K562 (cell line): Measurements from ENCODE around the gene NXF1. TPM values are rescaled to one million over a fixed set of nuclear protein-coding genes. Genes with fewer than 3 reads are reported as not detected.
A peak's percentile ranks its signal among the peaks of the same experiment; 100 is the strongest.

ENCODE experiments used
- BCOR ChIP-seq: fragments of 450-650 bp; IDR thresholded peaks from 2 replicates; pipeline ENCODE4 v1.6.1; 2016
- BDP1 ChIP-seq: IDR thresholded peaks from 3 replicates; pipeline ENCODE4 v1.6.1; 2011; ENCODE audit not compliant: insufficient read length, insufficient read depth
- CEBPG ChIP-seq, 3 experiments: fragments of 200-800 bp in 1 of 3; sonication (Bioruptor generic) in 1 of 3; sonication (generic) in 1 of 3; formaldehyde crosslinking in 1 of 3; IDR thresholded peaks in 2 of 3; conservative IDR thresholded peaks in 1 of 3; 2 replicates each; pipeline versions ENCODE4 v1.6.1 to v1.8.0; 2016 to 2022; ENCODE audit warnings: missing compliant biosample characterization in 2 of 3, missing genetic modification characterization in 2 of 3, mild to moderate bottlenecking in 1 of 3, missing genetic modification reagents in 1 of 3
- CHD4 ChIP-seq: fragments of 200-600 bp; sonication (generic); IDR thresholded peaks from 3 replicates; pipeline ENCODE4 v1.6.1; 2012; ENCODE audit warnings: low read depth, mild to moderate bottlenecking, mixed read lengths, low read length, inconsistent platforms; ENCODE audit not compliant: insufficient read depth, insufficient replicate concordance, poor library complexity, severe bottlenecking
- CREBBP ChIP-seq: IDR thresholded peaks from one replicate; pipeline ENCODE4 v1.6.1; 2012; ENCODE audit warnings: low read depth, mild to moderate bottlenecking, control low read depth, inconsistent platforms, low read length
- E2F6 ChIP-seq, 2 experiments: IDR thresholded peaks; 2 replicates each; pipeline ENCODE4 v1.6.1; 2011; ENCODE audit warnings: borderline replicate concordance in 1 of 2, control low read depth in 1 of 2, low read depth in 1 of 2, low read length in 1 of 2, mild to moderate bottlenecking in 1 of 2, mixed read lengths in 1 of 2, moderate library complexity in 1 of 2; ENCODE audit not compliant: insufficient read depth in 1 of 2, insufficient read length in 1 of 2, poor library complexity in 1 of 2, severe bottlenecking in 1 of 2; ENCODE audit errors: extremely low read depth in 1 of 2
- L3MBTL2 ChIP-seq: fragments of 450-650 bp; IDR thresholded peaks from 2 replicates; pipeline ENCODE4 v1.6.1; 2016; ENCODE audit warnings: mild to moderate bottlenecking, moderate library complexity
- MAFF ChIP-seq: IDR thresholded peaks from 2 replicates; pipeline ENCODE4 v1.6.1; 2012; ENCODE audit warnings: low read length, improper control_type of control experiment
- PHB ChIP-seq: fragments of 250-450 bp; sonication (Bioruptor Pico); IDR thresholded peaks from 2 replicates; pipeline ENCODE4 v1.5.0; 2021
- PRPF4 ChIP-seq: fragments of 200-400 bp; formaldehyde crosslinking; IDR thresholded peaks from one replicate; pipeline ENCODE4 v1.6.1; 2017; ENCODE audit warnings: low read length, low read depth, mild to moderate bottlenecking; ENCODE audit not compliant: insufficient read depth, poor library complexity, severe bottlenecking
- PURB ChIP-seq: sonication (generic); formaldehyde crosslinking; IDR thresholded peaks from 2 replicates; pipeline ENCODE4 v1.9.0; 2021; ENCODE audit warnings: low read depth, mild to moderate bottlenecking, missing genetic modification reagents
- RBM17 ChIP-seq: fragments of 200-400 bp; formaldehyde crosslinking; IDR thresholded peaks from 2 replicates; pipeline ENCODE4 v1.6.1; 2017; ENCODE audit warnings: low read depth, mild to moderate bottlenecking, low read length, borderline replicate concordance
- SAFB ChIP-seq: fragments of 200-400 bp; formaldehyde crosslinking; IDR thresholded peaks from 2 replicates; pipeline ENCODE4 v1.6.1; 2017; ENCODE audit warnings: low read depth, low read length, borderline replicate concordance
- SMAD2 ChIP-seq: fragments of 150-350 bp; IDR thresholded peaks from 2 replicates; pipeline ENCODE4 v1.6.1; 2014; ENCODE audit warnings: low read depth, mild to moderate bottlenecking, low read length
- SRSF3 ChIP-seq: fragments of 200-400 bp; formaldehyde crosslinking; IDR thresholded peaks from 2 replicates; pipeline ENCODE4 v1.6.1; 2016; ENCODE audit warnings: mild to moderate bottlenecking, low read length, moderate library complexity; ENCODE audit not compliant: insufficient read depth
- TRIM25 ChIP-seq: fragments of 450-650 bp; IDR thresholded peaks from 2 replicates; pipeline ENCODE4 v1.7.0; 2016; ENCODE audit warnings: borderline replicate concordance
- XRCC4 ChIP-seq: IDR thresholded peaks from one replicate; pipeline ENCODE4 v1.6.1; 2011; ENCODE audit not compliant: insufficient read depth, insufficient read length; ENCODE audit errors: extremely low read depth
- ZNF184 ChIP-seq: sonication (generic); formaldehyde crosslinking; IDR thresholded peaks from 2 replicates; pipeline ENCODE4 v1.5.0; 2020; ENCODE audit warnings: missing genetic modification reagents
- ZNF449 ChIP-seq: fragments of 250-450 bp; sonication (Bioruptor Pico); IDR thresholded peaks from 2 replicates; pipeline ENCODE4 v1.8.0; 2022; ENCODE audit warnings: moderate library complexity, mild to moderate bottlenecking, inconsistent platforms
- ZNF644 ChIP-seq: fragments of 200-800 bp; sonication (Bioruptor generic); IDR thresholded peaks from 2 replicates; pipeline ENCODE4 v1.6.1; 2016; ENCODE audit warnings: low read depth, missing genetic modification characterization, missing compliant biosample characterization
- ZNF696 ChIP-seq: fragments of 250-450 bp; sonication (Bioruptor Pico); conservative IDR thresholded peaks from 2 replicates; pipeline ENCODE4 v1.4.0; 2020; ENCODE audit warnings: mild to moderate bottlenecking, moderate library complexity
- polyA plus RNA-seq, 8 experiments: library from polyadenylated mRNA; depleted of rRNA in 4 of 8; stranded (reverse) in 5 of 8; unstranded in 3 of 8; fragments of >200 nt; fragmentation: Nextera tagmentation in 2 of 8; fragmentation: Illumina TruSeq in 1 of 8; extraction: Ambion mirVana in 2 of 8; extraction: Trizol in 1 of 8; gene quantifications; 2 replicates each; pipeline versions ENCODE4 v1.2.1 to v1.2.3, GENCODE V29; 2011 to 2014; ENCODE audit warnings: inconsistent platforms in 1 of 8, missing spikeins in 1 of 8
- total RNA-seq, 7 experiments: library from RNA; depleted of rRNA in 6 of 7; stranded (reverse); fragments of >200 nt in 6 of 7; fragmentation: Illumina TruSeq in 2 of 7; extraction: Trizol in 2 of 7; gene quantifications; 2 replicates each; pipeline versions ENCODE4 v1.2.1 to v1.2.3, GENCODE V29; 2011 to 2021; ENCODE audit warnings: low replicate concordance in 1 of 7
- TF ChIP-seq, protein P1 (sequence below): fragments of 450-650 bp; formaldehyde crosslinking; IDR thresholded peaks from 2 replicates; pipeline ENCODE4 v1.4.0; 2020; ENCODE audit warnings: mild to moderate bottlenecking, moderate library complexity

Gene NXF1
- total and polyA plus RNA-seq, 9 of the 15 experiments (the other 6 are each of a cell fraction or from before 2014, with no cell fraction given): 18.1 to 98.3 (median 35.8) TPM

- TF ChIP-seq SAFB (no peak), PURB (no peak), ZNF184 (CRISPR knock-in tag) (no peak), PHB (CRISPR knock-in tag) (0 out of 2 replicates have a peak, but pooled peaks have one; percentile 38), CEBPG (CRISPR knock-in tag; IDR thresholded peaks at IDR 0.05) (no peak), CEBPG (tag; conservative IDR thresholded peaks at IDR 0.05 in 1 of 2, IDR thresholded peaks at IDR 0.05 in 1 of 2) (no peak), PRPF4 (no peak), SMAD2 (no peak), E2F6 (IDR thresholded peaks at IDR 0.05; ENCODE audit: borderline replicate concordance in 1 of 2, extremely low read depth in 1 of 2, insufficient read depth in 1 of 2, insufficient read length in 1 of 2, low read depth in 1 of 2, low read length in 1 of 2, poor library complexity in 1 of 2, severe bottlenecking in 1 of 2) (no peak), ZNF644 (tag) (no peak), SRSF3 (no peak), CREBBP (no peak), BDP1 (no peak), XRCC4 (no peak), BCOR (no peak), L3MBTL2 (peak; percentile 55; the same call in 1 of the 2 replicates), TRIM25 (no peak), CHD4 (no peak), ZNF696 (CRISPR knock-in tag) (no peak), ZNF449 (CRISPR knock-in tag) (no peak), RBM17 (no peak), MAFF (no peak)
- TF ChIP-seq, protein P1, sequence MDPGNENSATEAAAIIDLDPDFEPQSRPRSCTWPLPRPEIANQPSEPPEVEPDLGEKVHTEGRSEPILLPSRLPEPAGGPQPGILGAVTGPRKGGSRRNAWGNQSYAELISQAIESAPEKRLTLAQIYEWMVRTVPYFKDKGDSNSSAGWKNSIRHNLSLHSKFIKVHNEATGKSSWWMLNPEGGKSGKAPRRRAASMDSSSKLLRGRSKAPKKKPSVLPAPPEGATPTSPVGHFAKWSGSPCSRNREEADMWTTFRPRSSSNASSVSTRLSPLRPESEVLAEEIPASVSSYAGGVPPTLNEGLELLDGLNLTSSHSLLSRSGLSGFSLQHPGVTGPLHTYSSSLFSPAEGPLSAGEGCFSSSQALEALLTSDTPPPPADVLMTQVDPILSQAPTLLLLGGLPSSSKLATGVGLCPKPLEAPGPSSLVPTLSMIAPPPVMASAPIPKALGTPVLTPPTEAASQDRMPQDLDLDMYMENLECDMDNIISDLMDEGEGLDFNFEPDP (CRISPR knock-in tag): no peak
Observed at GRCh38 chr11:62791501-62792201, 13.6 kb downstream of the NXF1 start, which contains the start of gene TMEM223 (continued).
